ENCODE data around the gene IFRD2. TPM values are rescaled to one million over a fixed set of nuclear protein-coding genes. Genes with fewer than 3 reads are reported as not detected.

The IFRD2 gene
- total and polyA plus RNA-seq, 2 of the 13 experiments (the other 11 are each of a cell fraction or from before 2014, with no cell fraction given): 32.8 to 96.1 TPM

DNA sequence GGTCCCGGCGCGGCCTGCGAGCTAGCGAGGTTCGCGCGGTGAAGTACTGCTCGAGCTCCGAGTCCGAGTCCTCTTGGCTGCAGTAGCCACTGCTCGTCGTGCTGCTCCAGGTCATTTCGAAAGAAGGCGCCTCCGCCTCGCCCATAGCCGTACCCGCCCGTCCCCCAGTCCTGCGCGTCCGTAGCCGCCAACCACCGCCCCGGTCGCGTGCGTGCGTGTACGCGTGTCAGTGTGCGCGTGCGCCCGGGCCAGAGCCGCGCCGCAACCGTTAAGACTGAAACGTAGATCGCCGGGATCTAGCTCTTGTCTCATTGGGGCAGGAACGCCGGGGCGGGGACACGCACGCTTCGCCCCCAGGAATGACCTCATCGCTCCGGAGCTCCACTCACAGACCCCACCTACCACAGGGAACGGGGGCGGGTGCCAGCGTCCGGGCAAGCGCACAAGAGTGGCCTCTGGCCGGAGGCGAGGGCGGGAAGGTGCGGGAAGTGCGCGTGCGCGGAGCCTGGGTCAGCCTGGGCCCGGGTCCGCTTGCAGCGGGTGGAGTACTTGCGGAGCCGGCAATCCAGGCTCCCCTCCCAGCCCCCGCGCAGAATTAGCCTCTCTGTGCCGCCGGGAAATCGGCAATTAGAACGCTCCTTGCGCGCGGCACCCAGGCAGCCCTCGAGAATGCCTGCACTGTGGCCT lies 45.1 kb upstream of the IFRD2 start (continued):
- TF ChIP-seq, protein P1, sequence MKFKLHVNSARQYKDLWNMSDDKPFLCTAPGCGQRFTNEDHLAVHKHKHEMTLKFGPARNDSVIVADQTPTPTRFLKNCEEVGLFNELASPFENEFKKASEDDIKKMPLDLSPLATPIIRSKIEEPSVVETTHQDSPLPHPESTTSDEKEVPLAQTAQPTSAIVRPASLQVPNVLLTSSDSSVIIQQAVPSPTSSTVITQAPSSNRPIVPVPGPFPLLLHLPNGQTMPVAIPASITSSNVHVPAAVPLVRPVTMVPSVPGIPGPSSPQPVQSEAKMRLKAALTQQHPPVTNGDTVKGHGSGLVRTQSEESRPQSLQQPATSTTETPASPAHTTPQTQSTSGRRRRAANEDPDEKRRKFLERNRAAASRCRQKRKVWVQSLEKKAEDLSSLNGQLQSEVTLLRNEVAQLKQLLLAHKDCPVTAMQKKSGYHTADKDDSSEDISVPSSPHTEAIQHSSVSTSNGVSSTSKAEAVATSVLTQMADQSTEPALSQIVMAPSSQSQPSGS (CRISPR knock-in tag; IDR thresholded peaks at IDR 0.05): peak; percentile 99
- TF ChIP-seq, protein P2, sequence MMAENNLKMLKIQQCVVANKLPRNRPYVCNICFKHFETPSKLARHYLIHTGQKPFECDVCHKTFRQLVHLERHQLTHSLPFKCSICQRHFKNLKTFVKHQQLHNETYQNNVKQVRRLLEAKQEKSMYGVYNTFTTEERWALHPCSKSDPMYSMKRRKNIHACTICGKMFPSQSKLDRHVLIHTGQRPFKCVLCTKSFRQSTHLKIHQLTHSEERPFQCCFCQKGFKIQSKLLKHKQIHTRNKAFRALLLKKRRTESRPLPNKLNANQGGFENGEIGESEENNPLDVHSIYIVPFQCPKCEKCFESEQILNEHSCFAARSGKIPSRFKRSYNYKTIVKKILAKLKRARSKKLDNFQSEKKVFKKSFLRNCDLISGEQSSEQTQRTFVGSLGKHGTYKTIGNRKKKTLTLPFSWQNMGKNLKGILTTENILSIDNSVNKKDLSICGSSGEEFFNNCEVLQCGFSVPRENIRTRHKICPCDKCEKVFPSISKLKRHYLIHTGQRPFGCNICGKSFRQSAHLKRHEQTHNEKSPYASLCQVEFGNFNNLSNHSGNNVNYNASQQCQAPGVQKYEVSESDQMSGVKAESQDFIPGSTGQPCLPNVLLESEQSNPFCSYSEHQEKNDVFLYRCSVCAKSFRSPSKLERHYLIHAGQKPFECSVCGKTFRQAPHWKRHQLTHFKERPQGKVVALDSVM (CRISPR knock-in tag; IDR thresholded peaks at IDR 0.05): 0 out of 2 replicates have a peak, but pooled peaks have one; percentile 15
- TF ChIP-seq, protein P3, sequence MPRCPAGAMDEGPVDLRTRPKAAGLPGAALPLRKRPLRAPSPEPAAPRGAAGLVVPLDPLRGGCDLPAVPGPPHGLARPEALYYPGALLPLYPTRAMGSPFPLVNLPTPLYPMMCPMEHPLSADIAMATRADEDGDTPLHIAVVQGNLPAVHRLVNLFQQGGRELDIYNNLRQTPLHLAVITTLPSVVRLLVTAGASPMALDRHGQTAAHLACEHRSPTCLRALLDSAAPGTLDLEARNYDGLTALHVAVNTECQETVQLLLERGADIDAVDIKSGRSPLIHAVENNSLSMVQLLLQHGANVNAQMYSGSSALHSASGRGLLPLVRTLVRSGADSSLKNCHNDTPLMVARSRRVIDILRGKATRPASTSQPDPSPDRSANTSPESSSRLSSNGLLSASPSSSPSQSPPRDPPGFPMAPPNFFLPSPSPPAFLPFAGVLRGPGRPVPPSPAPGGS (CRISPR knock-in tag; IDR thresholded peaks at IDR 0.05): peak; percentile 52
- TF ChIP-seq, protein P4, sequence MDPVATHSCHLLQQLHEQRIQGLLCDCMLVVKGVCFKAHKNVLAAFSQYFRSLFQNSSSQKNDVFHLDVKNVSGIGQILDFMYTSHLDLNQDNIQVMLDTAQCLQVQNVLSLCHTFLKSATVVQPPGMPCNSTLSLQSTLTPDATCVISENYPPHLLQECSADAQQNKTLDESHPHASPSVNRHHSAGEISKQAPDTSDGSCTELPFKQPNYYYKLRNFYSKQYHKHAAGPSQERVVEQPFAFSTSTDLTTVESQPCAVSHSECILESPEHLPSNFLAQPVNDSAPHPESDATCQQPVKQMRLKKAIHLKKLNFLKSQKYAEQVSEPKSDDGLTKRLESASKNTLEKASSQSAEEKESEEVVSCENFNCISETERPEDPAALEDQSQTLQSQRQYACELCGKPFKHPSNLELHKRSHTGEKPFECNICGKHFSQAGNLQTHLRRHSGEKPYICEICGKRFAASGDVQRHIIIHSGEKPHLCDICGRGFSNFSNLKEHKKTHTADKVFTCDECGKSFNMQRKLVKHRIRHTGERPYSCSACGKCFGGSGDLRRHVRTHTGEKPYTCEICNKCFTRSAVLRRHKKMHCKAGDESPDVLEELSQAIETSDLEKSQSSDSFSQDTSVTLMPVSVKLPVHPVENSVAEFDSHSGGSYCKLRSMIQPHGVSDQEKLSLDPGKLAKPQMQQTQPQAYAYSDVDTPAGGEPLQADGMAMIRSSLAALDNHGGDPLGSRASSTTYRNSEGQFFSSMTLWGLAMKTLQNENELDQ (CRISPR knock-in tag; IDR thresholded peaks at IDR 0.05; ENCODE audit: borderline replicate concordance): no peak
- peak; percentile 40; the same call in 1 of the 2 replicates for TF ChIP-seq ZNF746 (CRISPR knock-in tag; IDR thresholded peaks at IDR 0.05)
- peak; percentile 62; the same call in 1 of the 2 replicates for TF ChIP-seq ZNF136 (CRISPR knock-in tag; IDR thresholded peaks at IDR 0.05; ENCODE audit: low read depth)
- TF ChIP-seq KDM2A (CRISPR knock-in tag; IDR thresholded peaks at IDR 0.05; ENCODE audit: borderline replicate concordance, low read depth): peak; percentile 49; the same call in 1 of the 2 replicates
- no peak for TF ChIP-seq RBM22 (optimal IDR thresholded peaks at IDR 0.05; ENCODE audit: low read length)
- TF ChIP-seq EHMT2 (IDR thresholded peaks at IDR 0.05; ENCODE audit: borderline replicate concordance, low read depth, low read length): no peak
- 0 out of 2 replicates have a peak, but pooled peaks have one; percentile 42 for TF ChIP-seq HNRNPUL1 (IDR thresholded peaks at IDR 0.05; ENCODE audit: low read depth, low read length)
- TF ChIP-seq ZNF350 (CRISPR knock-in tag; IDR thresholded peaks at IDR 0.05; ENCODE audit: borderline replicate concordance, low read depth): peak; percentile 70
- TF ChIP-seq MIER3 (CRISPR knock-in tag; IDR thresholded peaks at IDR 0.05; ENCODE audit: borderline replicate concordance): peak; percentile 30; the same call in 1 of the 2 replicates
- no peak for TF ChIP-seq NFE2L2 (IDR thresholded peaks at IDR 0.05; ENCODE audit: low read length)
- TF ChIP-seq ZNF572 (CRISPR knock-in tag; IDR thresholded peaks at IDR 0.05): no peak
- TF ChIP-seq ZNF775 (CRISPR knock-in tag; IDR thresholded peaks at IDR 0.05; ENCODE audit: borderline replicate concordance): no peak
- no peak for TF ChIP-seq ZNF777 (CRISPR knock-in tag; IDR thresholded peaks at IDR 0.05)
- TF ChIP-seq ZSCAN20 (CRISPR knock-in tag; IDR thresholded peaks at IDR 0.05; ENCODE audit: borderline replicate concordance): 0 out of 2 replicates have a peak, but pooled peaks have one; percentile 33
- TF ChIP-seq KAT2B (IDR thresholded peaks at IDR 0.05; ENCODE audit: borderline replicate concordance, low read depth, low read length): no peak
- no peak for TF ChIP-seq HNRNPH1 (optimal IDR thresholded peaks at IDR 0.05; ENCODE audit: low read depth, low read length)
- no peak for TF ChIP-seq HNF4G (IDR thresholded peaks at IDR 0.05; ENCODE audit: borderline replicate concordance, low read depth, low read length)
- no peak for TF ChIP-seq HNF4G (CRISPR knock-in tag; IDR thresholded peaks at IDR 0.05; ENCODE audit: borderline replicate concordance, low read depth)
- TF ChIP-seq ADNP (CRISPR knock-in tag; IDR thresholded peaks at IDR 0.05): no peak
- no peak for TF ChIP-seq RFX5 (IDR thresholded peaks at IDR 0.05; ENCODE audit: low read depth, low read length)

Measured in HepG2 (cell line).